Natural killer cell (primary cell): ENCODE data around the gene RBCK1. TPM values are rescaled to one million over a fixed set of nuclear protein-coding genes. Genes with fewer than 3 reads are reported as not detected.
"Not testable (repeated sequence)": the region's sequence is repeated elsewhere in the genome, so short reads cannot be mapped to it uniquely, and the experiment has no call there.

Experiments
- ATAC-seq, 3 donors: fragments of 150-1000 bp in 2 of 3; fragments of 200-7000 bp in 1 of 3; cut with Tn5 transposase; 1 replicate in 1 of 3; 2 replicates in 2 of 3; pipeline ENCODE4 v1.10.0; 2021; ENCODE audit warnings: mild to moderate bottlenecking in 2 of 3, moderate library complexity in 2 of 3
- DNase-seq, 2 donors: peaks; one replicate each; pipeline versions ENCODE4 v3.0.0 to v3.0.0-alpha.2; 2013 to 2021; ENCODE audit warnings: mixed read lengths in 1 of 2
- H3K27ac ChIP-seq: one replicate; pipeline ENCODE4 v1.5.1; 2013; ENCODE audit warnings: mild to moderate bottlenecking, low read length
- H3K27me3 ChIP-seq: one replicate; pipeline ENCODE4 v1.6.1; 2013; ENCODE audit warnings: low read length; ENCODE audit not compliant: control insufficient read depth, insufficient read depth
- H3K36me3 ChIP-seq: one replicate; pipeline ENCODE4 v1.6.1; 2013; ENCODE audit warnings: low read length; ENCODE audit not compliant: control insufficient read depth, insufficient read depth
- H3K4me1 ChIP-seq: one replicate; pipeline ENCODE4 v1.6.1; 2013; ENCODE audit warnings: low read length; ENCODE audit not compliant: control insufficient read depth, insufficient read depth
- H3K4me3 ChIP-seq: one replicate; pipeline ENCODE4 v1.5.1; 2013; ENCODE audit warnings: low read length
- H3K9me3 ChIP-seq: one replicate; pipeline ENCODE4 v1.6.1; 2013; ENCODE audit warnings: low read length; ENCODE audit not compliant: control insufficient read depth, insufficient read depth
- H3K27ac Mint-ChIP-seq, 2 donors: one replicate each; pipeline ENCODE4 v1.8.0; 2022; ENCODE audit warnings: mild to moderate bottlenecking in 2 of 2, mixed read lengths in 2 of 2, moderate library complexity in 1 of 2
- H3K27me3 Mint-ChIP-seq, 2 donors: one replicate each; pipeline ENCODE4 v1.8.0; 2022; ENCODE audit warnings: low read depth in 2 of 2, mixed read lengths in 2 of 2
- H3K36me3 Mint-ChIP-seq: one replicate; pipeline ENCODE4 v1.8.0; 2022; ENCODE audit warnings: mixed read lengths
- H3K4me1 Mint-ChIP-seq, 2 donors: one replicate each; pipeline ENCODE4 v1.8.0; 2022; ENCODE audit warnings: mixed read lengths in 2 of 2
- H3K4me3 Mint-ChIP-seq: one replicate; pipeline ENCODE4 v1.8.0; 2022; ENCODE audit warnings: mild to moderate bottlenecking, moderate library complexity, mixed read lengths
- H3K9me3 Mint-ChIP-seq, 2 donors: one replicate each; pipeline ENCODE4 v1.8.0; 2022; ENCODE audit warnings: mixed read lengths in 2 of 2
- CTCF ChIP-seq: fragments of 200-600 bp; IDR thresholded peaks from one replicate; pipeline ENCODE4 v1.8.0; 2022; ENCODE audit warnings: antibody characterized with exemption
- WGBS: methylation state at CpG from one replicate; pipeline ENCODE4 v1.1.7; 2013; ENCODE audit warnings: missing lambda C conversion rate; ENCODE audit not compliant: insufficient coverage; 5-methylcytosine and 5-hydroxymethylcytosine counted together
- intact Hi-C: fragments of 100-400 bp; cut with micrococcal nuclease; formaldehyde crosslinking; loops from one replicate; pipeline ENCODE4 v1.14.2; 2022
- total RNA-seq, 4 donors: library from RNA; stranded (reverse); fragments of 120-200 nt in 1 of 4; gene quantifications; one replicate each; pipeline versions ENCODE4 v1.2.3 to v1.2.4, GENCODE V29; 2013 to 2022

The RBCK1 gene
- total RNA-seq, 3 donors from 2014 or later (not counting 1 experiment from before 2014, with no cell fraction given): 102 to 131 (median 104) TPM

GRCh38 chr20:475463-476357 is 67.6 kb downstream of the RBCK1 start:
- H3K27ac Mint-ChIP-seq: peak overlapping the region in 1 of 2 donors; percentile 60
- Histone ChIP-seq H3K4me1 (peaks cover 3% of the 10 kb centered on the region), H3K9me3 (no peaks in the 10 kb centered on the region), H3K27me3 (no peaks in the 10 kb centered on the region), H3K27ac (no peak overlapping the region), H3K4me3 (no peak overlapping the region), H3K36me3 (peaks cover 4% of the 10 kb centered on the region)
- ATAC-seq: no peak
- intact Hi-C loops: no loop called here
- TF ChIP-seq CTCF: no peak
- peaks cover 7% of the 10 kb centered on the region for H3K36me3 Mint-ChIP-seq
- DNase-seq: no peak
- H3K27me3 Mint-ChIP-seq: no peaks in the 10 kb centered on the region
- no peaks in the 10 kb centered on the region for H3K9me3 Mint-ChIP-seq
- H3K4me3 Mint-ChIP-seq: no peak overlapping the region
- H3K4me1 Mint-ChIP-seq: peaks cover 5 to 8% of the 10 kb centered on the region in 2 donors
- 97% methylated on average over 6 of the region's 6 CpGs for WGBS

GRCh38 chr20:476561-477249 is 68.6 kb downstream of the RBCK1 start:
- H3K9me3 ChIP-seq, DNase-seq, H3K27me3 Mint-ChIP-seq, H3K36me3 Mint-ChIP-seq, H3K27ac ChIP-seq, H3K4me3 ChIP-seq, ATAC-seq, H3K9me3 Mint-ChIP-seq, H3K4me1 ChIP-seq, intact Hi-C loops, H3K4me3 Mint-ChIP-seq, H3K27me3 ChIP-seq, H3K27ac Mint-ChIP-seq, H3K4me1 Mint-ChIP-seq, H3K36me3 ChIP-seq: not testable (repeated sequence)
- WGBS: 96% methylated on average over 6 of the region's 6 CpGs

- Histone ChIP-seq H3K27me3 (no peaks in the 10 kb centered on the region), H3K36me3 (peaks cover 13% of the 10 kb centered on the region), H3K4me3 (no peak overlapping the region), H3K27ac (no peak overlapping the region), H3K4me1 (peaks cover 3% of the 10 kb centered on the region), H3K9me3 (no peaks in the 10 kb centered on the region)
- no peaks in the 10 kb centered on the region for H3K9me3 Mint-ChIP-seq
- no peak for TF ChIP-seq CTCF
- ATAC-seq (no peak), DNase-seq (no peak)
- intact Hi-C loops: no loop called here
- WGBS: 97% methylated on average over 8 of the region's 8 CpGs
- H3K4me1 Mint-ChIP-seq: peaks cover 5 to 8% of the 10 kb centered on the region in 2 donors
- peaks cover 16% of the 10 kb centered on the region for H3K36me3 Mint-ChIP-seq
- H3K27ac Mint-ChIP-seq: peak overlapping the region; percentile 4 to 55
- H3K27me3 Mint-ChIP-seq: no peaks in the 10 kb centered on the region
- H3K4me3 Mint-ChIP-seq: no peak overlapping the region
Measured at GRCh38 chr20:478010-478948, 70.2 kb downstream of the RBCK1 start.
